GM18870 (cell line): ENCODE measurements around the gene BEGAIN.

Experiments used
- ATAC-seq: cut with Tn5 transposase; IDR thresholded peaks from one replicate; pipeline ENCODE4 v1.9.1; 2021; ENCODE audit warnings: moderate library complexity; ENCODE audit not compliant: unreplicated experiment

BEGAIN gene

DNA sequence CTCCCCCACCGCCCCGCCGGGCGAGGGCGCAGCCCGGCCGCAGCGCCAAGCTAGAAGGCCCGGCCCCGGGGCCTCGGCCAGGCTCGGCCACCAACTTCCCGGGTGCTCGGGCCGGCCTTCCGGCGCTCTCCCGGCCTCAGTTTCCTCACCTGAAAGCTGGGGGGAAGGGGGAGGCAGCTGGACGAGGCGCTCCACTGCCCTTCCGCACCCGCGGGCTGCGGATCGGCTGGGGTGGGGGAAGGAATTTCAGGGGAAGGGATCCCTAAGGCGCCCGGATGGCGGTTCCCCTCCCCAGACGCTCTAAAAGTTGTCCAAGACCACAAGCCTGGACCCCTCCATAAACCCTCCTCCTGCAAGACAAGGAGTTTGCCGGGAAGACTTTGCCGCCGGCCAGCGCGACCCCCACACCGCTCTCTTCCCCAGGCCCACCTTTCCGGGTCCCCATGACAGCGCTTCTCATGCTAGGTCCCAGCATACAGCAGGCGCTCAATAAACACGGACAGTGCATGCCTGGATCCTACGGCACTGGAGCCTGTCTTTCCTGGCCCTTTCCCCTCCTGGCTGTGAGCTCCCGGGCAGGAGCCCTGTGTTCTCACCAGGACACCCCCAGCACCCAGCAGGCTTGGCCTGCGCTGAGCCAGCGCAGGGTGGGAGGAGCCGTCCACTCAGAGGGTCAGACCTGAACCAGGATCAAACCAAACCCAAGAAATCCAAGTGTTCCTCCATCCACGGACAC, 18.1 kb downstream of the BEGAIN start:
- no peak for ATAC-seq

DNA sequence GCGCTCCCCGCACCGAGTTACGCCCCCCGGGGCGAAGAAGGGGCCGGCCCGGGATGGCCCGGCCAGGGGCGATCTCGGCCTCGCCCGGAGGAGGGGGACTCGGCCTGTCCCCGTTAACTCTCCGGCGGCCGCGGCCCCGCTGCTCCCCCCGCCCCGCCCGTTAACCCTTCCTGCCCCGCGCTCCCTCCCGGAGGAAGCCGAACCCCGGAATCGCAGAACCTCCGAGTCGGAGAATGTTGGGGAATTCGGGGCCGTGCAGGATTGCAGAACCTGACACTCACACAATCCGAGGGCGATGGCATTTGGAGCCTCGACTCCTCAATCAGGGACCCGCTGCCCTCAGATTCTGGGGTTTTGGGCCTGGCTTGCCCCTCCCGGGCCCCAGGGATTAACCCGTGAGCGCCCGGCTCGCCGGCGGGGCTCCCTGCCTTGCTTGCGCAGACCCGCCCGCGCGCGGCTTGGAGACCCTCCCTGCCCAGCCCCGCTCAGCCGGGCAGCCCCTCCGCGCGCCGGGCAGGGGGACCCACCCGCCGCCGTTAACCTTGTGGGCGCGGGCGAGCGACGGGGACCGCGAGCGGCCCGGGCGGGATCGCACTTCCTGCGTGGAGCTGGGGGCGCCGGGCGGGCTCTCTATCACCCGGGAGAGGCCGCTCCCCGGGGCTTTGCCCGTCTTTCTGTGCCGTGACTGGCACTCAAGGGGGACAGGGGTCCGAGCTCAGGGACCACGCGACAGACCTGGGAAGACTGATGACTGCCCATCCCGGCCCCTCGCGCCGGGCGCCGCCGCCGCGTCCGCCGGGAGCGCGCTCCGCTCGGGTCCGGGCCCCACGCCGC, 18.8 kb downstream of the BEGAIN start:
- ATAC-seq: no peak

GRCh38 chr14:100567877-100568163, 19.4 kb downstream of the BEGAIN start:
- no peak for ATAC-seq

DNA sequence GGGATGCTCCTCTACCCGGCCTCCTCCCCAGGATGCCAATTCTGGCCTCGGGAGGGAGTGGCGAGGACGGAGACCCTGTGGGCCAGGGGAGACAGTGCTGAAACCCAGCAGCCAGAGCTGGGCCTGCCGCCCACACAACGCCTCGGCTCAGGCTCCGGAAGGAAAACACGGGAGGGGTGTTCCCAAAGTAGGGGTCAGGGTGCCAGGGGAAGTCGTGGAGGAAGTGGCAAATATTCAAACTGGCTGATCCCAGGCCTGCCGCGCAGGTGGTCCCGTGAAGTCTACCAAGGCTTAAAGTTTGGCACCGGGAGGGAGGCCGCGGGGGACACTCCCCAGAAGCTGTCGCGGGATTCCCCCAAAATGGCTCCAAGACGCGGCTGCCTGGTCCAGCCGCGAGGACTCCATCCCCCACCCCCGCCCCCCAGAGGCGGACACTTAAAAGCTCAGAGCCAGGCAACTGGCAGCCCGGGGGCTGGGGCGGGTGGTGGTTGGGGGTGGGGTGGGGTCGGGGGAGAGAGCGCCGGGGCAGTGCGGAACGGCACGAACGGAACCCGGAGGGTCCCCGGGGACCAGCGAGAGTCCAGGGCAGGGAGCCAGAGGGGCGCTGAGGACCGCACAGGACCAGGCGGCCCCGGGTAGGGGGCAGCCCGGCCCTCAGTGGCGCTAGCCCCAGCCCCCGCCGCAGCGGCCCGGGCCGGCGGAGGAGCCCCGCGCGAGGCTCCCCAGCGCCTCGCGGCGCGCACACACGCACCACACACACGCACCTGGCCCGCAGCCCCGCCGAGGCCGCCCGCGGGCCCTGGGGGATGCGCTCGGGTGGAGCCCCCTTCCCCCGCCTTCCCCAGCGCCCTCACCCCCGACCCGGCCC, 20.0 kb downstream of the BEGAIN start:
- no peak for ATAC-seq

DNA sequence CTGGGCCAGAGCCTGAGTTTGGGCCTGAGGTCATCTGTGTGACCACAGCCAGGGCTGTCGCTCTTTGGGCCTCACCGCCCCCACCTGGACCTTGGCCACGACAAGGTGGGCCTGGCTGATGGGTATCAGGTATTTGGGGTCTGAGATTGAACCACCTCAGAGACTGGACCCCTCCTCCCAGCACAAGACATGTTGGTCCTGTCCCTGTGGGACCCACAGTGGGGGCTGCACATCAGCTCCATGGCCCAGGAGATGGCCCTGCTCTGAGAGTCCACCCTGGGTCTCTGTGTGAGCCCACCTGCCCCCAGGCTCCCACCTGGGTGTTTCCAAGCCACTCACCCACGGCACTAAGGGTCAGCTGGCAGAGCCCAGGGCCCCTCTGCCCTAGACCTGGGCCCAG, 20.6 kb downstream of the BEGAIN start:
- no peak for ATAC-seq

GRCh38 chr14:100566119-100566518, 21.1 kb downstream of the BEGAIN start:
- no peak for ATAC-seq

DNA sequence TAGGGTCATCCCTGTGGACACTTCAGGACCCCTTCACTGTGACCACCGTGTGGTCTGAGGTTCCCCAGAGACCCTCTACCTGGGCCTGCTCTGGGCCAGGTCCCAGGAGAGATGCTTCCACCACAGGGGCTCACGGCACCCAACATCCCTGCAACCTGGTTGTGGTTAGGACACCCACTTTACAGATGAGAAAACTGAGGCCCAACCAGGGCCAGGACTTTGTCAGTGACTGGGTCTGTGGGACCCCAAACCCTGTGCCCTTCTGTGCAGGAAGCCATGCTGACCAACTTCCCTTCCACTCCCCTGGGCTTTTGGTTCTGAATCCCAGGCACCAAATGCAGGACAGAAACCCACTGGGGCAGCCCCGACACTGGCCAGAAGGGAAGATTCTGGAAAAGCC, 21.6 kb downstream of the BEGAIN start:
- no peak for ATAC-seq

DNA sequence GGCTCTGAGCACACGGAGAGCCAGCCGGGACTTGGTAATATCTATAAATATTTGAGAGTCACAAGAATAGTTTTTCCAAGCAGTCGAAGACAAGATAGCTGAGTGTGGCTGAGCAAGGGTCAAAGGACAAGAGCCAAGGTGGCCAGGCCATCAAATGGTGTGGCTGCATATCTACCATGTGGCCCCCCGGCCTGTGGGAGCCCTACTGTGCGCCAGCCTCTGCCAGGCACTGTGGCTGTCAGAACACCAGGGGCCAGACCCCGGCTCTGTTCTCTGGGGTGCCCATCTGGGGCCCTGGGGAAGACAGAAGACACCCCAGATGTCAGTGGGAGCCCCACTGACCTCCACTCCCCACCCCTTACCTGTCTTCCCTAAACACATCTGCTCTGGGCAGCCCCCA, 22.7 kb downstream of the BEGAIN start:
- no peak for ATAC-seq

DNA sequence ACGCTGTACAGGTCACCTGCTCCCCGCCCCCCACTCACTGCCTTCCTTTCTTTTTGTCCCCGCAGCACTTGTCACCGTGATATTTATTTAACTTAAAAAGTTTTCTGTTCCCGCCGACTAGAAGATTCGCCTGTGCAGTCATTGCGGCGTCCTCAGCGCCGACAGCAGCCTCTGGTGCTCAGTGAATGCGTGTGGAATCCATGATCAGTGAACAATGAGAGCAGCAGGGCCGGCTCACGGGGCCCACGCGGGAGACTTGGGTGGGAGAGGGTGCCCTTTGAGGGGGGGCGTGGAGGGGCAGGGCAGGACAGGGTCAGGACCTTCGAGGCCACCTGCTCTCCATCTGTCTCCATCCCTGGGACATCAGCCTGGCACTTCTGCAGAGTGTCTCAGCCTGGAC, 24.5 kb downstream of the BEGAIN start:
- ATAC-seq: no peak

DNA sequence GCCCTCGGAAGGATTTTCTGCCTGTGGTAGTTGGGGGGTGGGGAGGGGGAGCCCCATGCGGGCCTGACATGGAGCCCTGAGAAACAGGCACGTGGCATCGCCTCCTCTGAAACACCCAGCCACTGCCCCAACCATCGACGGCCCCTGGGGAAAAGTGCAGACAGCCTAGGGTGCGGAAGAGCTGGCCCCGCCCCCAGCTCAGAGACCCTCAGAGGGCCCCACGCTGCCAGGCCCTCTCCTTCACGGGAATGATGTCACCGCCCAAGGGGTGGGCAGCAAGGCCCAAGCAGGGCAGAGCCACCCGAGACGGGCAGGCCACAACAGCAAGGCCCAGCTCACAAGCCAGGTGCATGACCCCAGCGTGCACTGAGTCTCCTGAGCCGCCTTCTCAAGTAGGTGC, 26.2 kb downstream of the BEGAIN start:
- ATAC-seq: no peak

DNA sequence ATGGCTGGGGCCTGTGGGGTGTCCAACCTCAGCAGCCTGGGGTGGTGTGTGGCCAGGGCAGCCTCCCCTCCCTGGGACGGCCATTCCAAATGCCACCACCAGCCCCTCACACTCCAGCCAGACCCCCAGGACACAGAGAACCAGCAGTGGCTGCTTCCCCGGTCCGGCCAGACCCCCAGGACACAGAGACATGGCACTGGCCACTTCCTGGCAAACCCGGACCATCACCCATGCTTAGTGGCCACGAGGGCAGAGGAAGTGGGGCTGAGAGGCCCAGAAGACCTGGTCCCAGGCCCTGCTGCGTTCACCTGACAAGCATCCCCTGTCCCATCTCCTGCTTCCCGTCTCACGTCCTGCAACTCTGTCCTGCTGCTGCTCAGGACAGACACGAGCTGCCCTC, 26.7 kb downstream of the BEGAIN start:
- no peak for ATAC-seq

DNA sequence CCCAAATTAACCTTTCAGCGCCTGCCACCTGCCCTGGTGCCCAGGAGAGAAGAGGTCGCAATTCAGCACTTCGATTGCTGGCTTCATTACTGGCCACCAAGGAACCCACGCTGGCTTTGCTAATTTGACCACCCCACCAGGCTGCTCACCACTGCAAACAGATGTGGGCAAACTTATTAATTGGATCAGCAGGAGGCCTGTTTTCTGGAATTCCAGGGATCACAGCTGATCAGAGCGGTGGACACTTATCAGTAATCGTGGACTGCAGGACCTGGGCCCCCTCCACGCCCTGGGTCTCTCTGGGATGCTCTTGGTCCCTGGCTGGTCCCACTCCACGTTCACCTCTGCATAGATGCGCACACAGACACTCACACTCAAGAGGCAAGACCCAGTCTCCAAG, 27.8 kb downstream of the BEGAIN start:
- ATAC-seq: no peak

- ATAC-seq: no peak
These were observed 28.3 kb downstream of the BEGAIN start for GRCh38 chr14:100558966-100559365.

GRCh38 chr14:100558226-100558625, 29.0 kb downstream of the BEGAIN start:
- no peak for ATAC-seq

GRCh38 chr14:100557658-100558057, 29.6 kb downstream of the BEGAIN start:
- no peak for ATAC-seq

- ATAC-seq: no peak
These were observed 30.2 kb downstream of the BEGAIN start for GRCh38 chr14:100556936-100557505.

DNA sequence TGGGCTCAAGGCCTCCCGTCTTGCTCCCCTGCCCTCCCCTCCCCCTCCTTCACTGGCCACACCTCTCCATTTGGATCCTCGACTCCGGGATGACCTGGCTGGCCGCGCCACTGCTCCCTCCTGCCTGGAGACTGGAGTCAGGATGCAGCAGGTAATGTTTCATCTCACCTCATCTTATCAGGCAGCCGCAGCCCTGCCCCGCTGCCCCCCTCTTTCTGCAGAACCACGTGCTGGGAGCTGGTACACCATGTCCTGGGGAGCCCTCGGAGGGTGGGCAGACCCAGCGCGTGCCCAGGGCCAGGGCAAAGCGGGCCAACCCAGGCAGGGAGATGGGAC, 31.1 kb downstream of the BEGAIN start:
- ATAC-seq: no peak

DNA sequence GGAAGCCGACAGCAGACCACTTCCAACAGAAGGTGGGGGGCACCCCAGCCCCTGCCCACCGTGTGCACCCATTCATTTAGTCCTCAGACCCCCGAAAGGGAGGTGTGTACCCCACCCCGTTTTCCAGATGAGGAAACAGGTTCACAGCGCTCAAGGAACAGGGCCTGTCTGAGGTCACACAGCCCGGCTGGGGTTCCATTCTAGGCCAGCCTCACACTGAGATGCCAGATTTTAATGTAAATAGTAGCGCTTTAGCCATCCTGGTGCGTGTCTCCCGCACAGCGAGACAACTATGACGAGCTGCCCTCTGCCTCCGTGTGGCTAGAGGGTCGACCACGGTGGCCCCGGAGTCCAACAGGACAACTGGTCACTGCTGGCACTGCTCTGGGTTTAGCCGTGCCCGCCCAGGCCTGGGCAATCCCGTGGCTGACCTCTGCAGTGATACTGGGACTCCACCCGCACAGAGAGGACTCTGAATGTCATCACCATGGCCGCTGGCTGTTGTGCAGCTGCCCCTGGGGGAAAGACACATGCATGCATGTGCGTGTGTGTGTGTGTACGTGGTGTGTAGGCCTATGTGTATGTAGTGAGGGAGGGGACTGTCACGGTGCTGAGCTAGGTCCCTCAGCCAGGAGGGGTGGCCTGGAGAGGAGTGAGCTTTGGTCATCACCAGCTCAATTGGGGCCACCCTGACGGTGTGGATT, 31.6 kb downstream of the BEGAIN start:
- no peak for ATAC-seq

GRCh38 chr14:100554696-100555320, 32.4 kb downstream of the BEGAIN start:
- ATAC-seq: no peak

- ATAC-seq: no peak
These were observed 33.0 kb downstream of the BEGAIN start for GRCh38 chr14:100554082-100554677.
